Measurements from ENCODE around the gene PLA2G4E.

DNA sequence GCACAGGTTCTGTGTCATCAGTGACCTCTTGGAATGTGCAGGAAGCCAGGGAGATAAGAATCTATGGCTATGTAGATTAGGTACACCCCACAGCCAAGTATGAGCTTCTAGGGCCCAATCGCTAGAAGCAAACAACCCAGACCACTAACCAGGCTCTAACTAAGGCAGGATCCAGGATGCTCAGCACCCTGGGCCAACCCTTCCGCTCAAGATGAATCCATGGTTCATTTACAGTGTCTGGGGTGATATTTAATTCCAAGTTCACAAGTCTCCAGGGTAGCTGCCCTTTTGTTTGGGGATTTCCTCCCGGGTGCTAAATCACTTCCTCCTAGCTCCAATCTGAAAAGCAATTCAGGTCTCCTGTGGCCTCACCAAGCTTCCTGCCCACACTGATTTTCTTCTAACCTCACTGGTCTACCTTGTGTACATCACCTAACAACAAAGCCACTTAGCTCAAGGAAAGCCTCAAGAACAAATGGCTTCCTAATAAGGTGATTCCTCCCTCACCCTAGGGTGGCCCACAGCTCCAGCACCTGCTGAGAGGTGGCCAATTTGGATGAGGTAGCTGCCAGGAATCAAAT, 50.9 kb downstream of the PLA2G4E start:
- TF ChIP-seq CTCF (IDR thresholded peaks at IDR 0.05) (no peak), POLR2A (IDR thresholded peaks at IDR 0.05) (no peak)
